K562 (cell line): ENCODE data around the gene CLTB. TPM values are rescaled to one million over a fixed set of nuclear protein-coding genes. Genes with fewer than 3 reads are reported as not detected.

Experiments used
- ATAC-seq: fragments of 200-7000 bp; cut with Tn5 transposase; 3 replicates; pipeline ENCODE4 v1.9.1; 2020; ENCODE audit warnings: moderate library complexity
- BruUV-seq: library from RNA; stranded (reverse); fragments of 400-500 nt; replicated peaks from 2 replicates; lab custom pipeline; 2021; lab: Mats Ljungman, UMichigan
- CTCF ChIA-PET: fragments of 300-600 bp; formaldehyde crosslinking; extraction: SDS; loops from one replicate; lab custom pipeline; 2021; ENCODE audit warnings: low intra/inter-chr PET ratio; lab: Yijun Ruan, JAX
- POLR2A ChIA-PET: fragments of 300-600, 350-650 bp; sonication (Branson Sonifier 250); formaldehyde crosslinking; extraction: SDS; loops from one replicate; lab custom pipeline; 2021; ENCODE audit warnings: antibody characterized with exemption, inconsistent platforms; lab: Yijun Ruan, JAX
- DNase-seq, 4 experiments: peaks; one replicate each; pipeline versions ENCODE4 v3.0.0 to v3.0.0-alpha.2; 2011 to 2018; ENCODE audit warnings: low spot score in 3 of 4, mixed read lengths in 3 of 4; ENCODE audit errors: extremely low read depth in 1 of 4
- FAIRE-seq: peaks from 2 replicates; lab custom pipeline; 2011; peaks lifted over from hg19 to GRCh38; lab: Jason Lieb, UNC
- H2AFZ ChIP-seq: 2 replicates; pipeline ENCODE4 v1.6.0; 2011; ENCODE audit warnings: low read depth, low read length, control low read depth, inconsistent platforms
- H3K27ac ChIP-seq: fragments of 200-600 bp; 3 replicates; pipeline ENCODE4 v1.8.0; 2011; ENCODE audit warnings: low read depth, mild to moderate bottlenecking, control low read depth, inconsistent platforms, low read length, moderate library complexity, mixed read lengths; ENCODE audit errors: extremely low read depth
- H3K27me3 ChIP-seq, 2 experiments: fragments of 300-600 bp in 1 of 2; 2 replicates in 1 of 2; 3 replicates in 1 of 2; pipeline versions ENCODE4 v1.6.0 to v1.8.0; 2011; ENCODE audit warnings: inconsistent platforms in 2 of 2, low read length in 2 of 2, mild to moderate bottlenecking in 1 of 2, mixed read lengths in 1 of 2, moderate library complexity in 1 of 2; ENCODE audit not compliant: control insufficient read depth in 2 of 2, insufficient read depth in 2 of 2
- H3K36me3 ChIP-seq: fragments of 300-600 bp; 3 replicates; pipeline ENCODE4 v1.8.0; 2011; ENCODE audit warnings: mild to moderate bottlenecking, low read length, inconsistent platforms; ENCODE audit not compliant: control insufficient read depth, insufficient read depth
- H3K4me1 ChIP-seq, 2 experiments: fragments of 200-600 bp in 1 of 2; replicated peaks in 1 of 2; 2 replicates in 1 of 2; 3 replicates in 1 of 2; pipeline versions ENCODE4 v1.5.1 to v1.8.0; 2011; ENCODE audit warnings: inconsistent platforms in 2 of 2, low read length in 2 of 2, mild to moderate bottlenecking in 1 of 2, mixed read lengths in 1 of 2, moderate library complexity in 1 of 2; ENCODE audit not compliant: control insufficient read depth in 2 of 2, insufficient read depth in 2 of 2
- H3K4me2 ChIP-seq: 2 replicates; pipeline ENCODE4 v1.6.1; 2011; ENCODE audit warnings: low read length, control low read depth, inconsistent platforms, mixed read lengths; ENCODE audit not compliant: insufficient read depth
- H3K4me3 ChIP-seq: fragments of 200-600 bp; sonication (generic), shearing (Covaris generic); 2 replicates; pipeline ENCODE4 v1.5.1; 2016; ENCODE audit warnings: control low read depth, inconsistent platforms
- H3K79me2 ChIP-seq: fragments of 200-600 bp; 3 replicates; pipeline ENCODE4 v1.8.0; 2011; ENCODE audit warnings: low read length, inconsistent platforms; ENCODE audit not compliant: control insufficient read depth, insufficient read depth
- H3K9ac ChIP-seq, 2 experiments: 2 replicates each; pipeline versions ENCODE4 v1.6.0 to v1.6.1; 2011; ENCODE audit warnings: low read depth in 2 of 2, low read length in 2 of 2, control low read depth in 1 of 2, inconsistent platforms in 1 of 2, mild to moderate bottlenecking in 1 of 2, mixed read lengths in 1 of 2; ENCODE audit not compliant: insufficient read depth in 1 of 2
- H3K9me1 ChIP-seq: one replicate; pipeline ENCODE4 v1.6.0; 2011; ENCODE audit warnings: inconsistent platforms, mild to moderate bottlenecking, low read length, moderate library complexity; ENCODE audit not compliant: control insufficient read depth, insufficient read depth
- H3K9me3 ChIP-seq: replicated peaks from 2 replicates; pipeline ENCODE4 v1.5.1; 2011; ENCODE audit warnings: low read depth, low read length, inconsistent platforms; ENCODE audit not compliant: control insufficient read depth, insufficient read depth
- H4K20me1 ChIP-seq: replicated peaks from 2 replicates; pipeline ENCODE4 v1.6.1; 2011; ENCODE audit warnings: low read length, inconsistent platforms, mixed read lengths; ENCODE audit not compliant: control insufficient read depth, insufficient read depth
- GATA2 ChIP-seq: sonication (generic); formaldehyde crosslinking; IDR thresholded peaks from 2 replicates; pipeline ENCODE4 v1.4.0; 2020; ENCODE audit warnings: mild to moderate bottlenecking, missing genetic modification reagents
- HMBOX1 ChIP-seq: sonication (generic); IDR thresholded peaks from 2 replicates; pipeline ENCODE4 v1.6.1; 2016
- NFRKB ChIP-seq: fragments of 450-650 bp; IDR thresholded peaks from 2 replicates; pipeline ENCODE4 v1.6.1; 2016; ENCODE audit warnings: low read depth
- ZBTB7A ChIP-seq: IDR thresholded peaks from 2 replicates; pipeline ENCODE4 v1.6.1; 2011; ENCODE audit warnings: low read depth, mild to moderate bottlenecking, low read length, moderate library complexity, borderline replicate concordance; ENCODE audit not compliant: control insufficient read depth
- ZNF174 ChIP-seq: fragments of 250-450 bp; sonication (Bioruptor Pico); IDR thresholded peaks from 2 replicates; pipeline ENCODE4 v1.4.0; 2020; ENCODE audit warnings: mild to moderate bottlenecking
- WGBS: fragments of 100-300 bp; shearing (Covaris generic); methylation state at CpG from one replicate; pipeline ENCODE4 v1.1.6; 2016; ENCODE audit warnings: low coverage, mixed read lengths; ENCODE audit not compliant: insufficient coverage; ENCODE audit errors: missing lambda C conversion rate; 5-methylcytosine and 5-hydroxymethylcytosine counted together
- in situ Hi-C: fragments of 300-500 bp; cut with MboI; formaldehyde crosslinking; loops from 4 replicates; pipeline ENCODE4 v1.15.0; 2018; ENCODE audit warnings: inconsistent platforms, mixed read lengths
- intact Hi-C: fragments of 100-400 bp; cut with micrococcal nuclease; formaldehyde crosslinking; loops from 2 replicates; pipeline ENCODE4 v1.14.2; 2022
- polyA plus RNA-seq, 8 experiments: library from polyadenylated mRNA; depleted of rRNA in 4 of 8; stranded (reverse) in 5 of 8; unstranded in 3 of 8; fragments of >200 nt; fragmentation: Nextera tagmentation in 2 of 8; fragmentation: Illumina TruSeq in 1 of 8; extraction: Ambion mirVana in 2 of 8; extraction: Trizol in 1 of 8; gene quantifications; 2 replicates each; pipeline versions ENCODE4 v1.2.1 to v1.2.3, GENCODE V29; 2011 to 2014; ENCODE audit warnings: inconsistent platforms in 1 of 8, missing spikeins in 1 of 8
- total RNA-seq, 7 experiments: library from RNA; depleted of rRNA in 6 of 7; stranded (reverse); fragments of >200 nt in 6 of 7; fragmentation: Illumina TruSeq in 2 of 7; extraction: Trizol in 2 of 7; gene quantifications; 2 replicates each; pipeline versions ENCODE4 v1.2.1 to v1.2.3, GENCODE V29; 2011 to 2021; ENCODE audit warnings: low replicate concordance in 1 of 7
- TF ChIP-seq, protein P1 (sequence below): sonication (generic); formaldehyde crosslinking; IDR thresholded peaks from 2 replicates; pipeline ENCODE4 v1.8.1; 2022; ENCODE audit warnings: missing genetic modification reagents

CLTB gene
- total and polyA plus RNA-seq, 9 of the 15 experiments (the other 6 are each of a cell fraction or from before 2014, with no cell fraction given), result 1.8 to 117 (median 39.0) TPM

DNA sequence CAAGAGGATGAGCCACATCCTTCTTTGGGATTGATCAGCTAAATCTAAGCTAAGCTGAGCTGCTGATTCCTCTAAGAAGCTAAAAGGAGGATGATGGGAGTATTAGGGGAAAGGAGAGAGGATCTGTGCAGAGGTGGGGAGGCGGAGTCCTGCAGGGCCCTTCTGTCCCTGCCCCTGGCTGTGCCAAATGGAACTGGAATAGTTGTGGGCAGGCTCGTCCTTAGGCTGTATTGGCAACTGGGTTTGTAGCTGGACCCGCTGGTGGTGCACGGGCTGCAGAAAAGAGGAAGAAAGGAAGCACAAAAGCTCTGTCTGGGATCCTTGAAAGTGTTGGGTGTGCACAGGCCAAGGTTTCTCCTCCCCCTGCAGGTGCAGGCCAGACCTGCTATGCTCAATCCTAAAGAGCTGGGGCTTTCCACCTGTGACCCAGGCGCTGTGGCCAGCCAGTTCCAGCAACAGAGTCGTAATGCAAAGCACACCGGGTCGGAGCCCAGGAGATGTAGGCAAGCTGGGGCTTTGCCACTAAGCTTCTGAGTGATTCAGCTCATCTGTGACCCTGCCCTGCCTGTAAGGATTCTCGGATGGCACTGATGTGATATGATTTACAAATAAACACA lies 9.8 kb downstream of the CLTB start:
- POLR2A ChIA-PET, result interaction anchor here (1.5 to 2.9 kb wide), 3 partner anchors 9 to 13 kb away, joined by 6 to 15 read pairs (median 8); partner anchors contain the start of gene CLTB

More for the DNA sequence above, 9.8 kb downstream of the CLTB start:
- peaks cover 34% of the 10 kb centered on the region; the same call in 2 of the 3 replicates for H3K36me3 ChIP-seq
- FAIRE-seq (no peak), DNase-seq (peak in 2 of 4 experiments; percentile 6), ATAC-seq (no peak)
- H3K9me3 ChIP-seq, result no peaks in the 10 kb centered on the region
- WGBS, result 80% methylated on average over 8 of the region's 9 CpGs
- H3K4me3 ChIP-seq, result no peak overlapping the region
- H4K20me1 ChIP-seq, result 0 out of 2 replicates have a peak, but pooled peaks cover 6% of the 10 kb centered on the region
- TF ChIP-seq NFRKB (no peak), ZNF174 (no peak), HMBOX1 (no peak), ZBTB7A (no peak), GATA2 (CRISPR knock-in tag) (no peak)
- TF ChIP-seq, protein P1, sequence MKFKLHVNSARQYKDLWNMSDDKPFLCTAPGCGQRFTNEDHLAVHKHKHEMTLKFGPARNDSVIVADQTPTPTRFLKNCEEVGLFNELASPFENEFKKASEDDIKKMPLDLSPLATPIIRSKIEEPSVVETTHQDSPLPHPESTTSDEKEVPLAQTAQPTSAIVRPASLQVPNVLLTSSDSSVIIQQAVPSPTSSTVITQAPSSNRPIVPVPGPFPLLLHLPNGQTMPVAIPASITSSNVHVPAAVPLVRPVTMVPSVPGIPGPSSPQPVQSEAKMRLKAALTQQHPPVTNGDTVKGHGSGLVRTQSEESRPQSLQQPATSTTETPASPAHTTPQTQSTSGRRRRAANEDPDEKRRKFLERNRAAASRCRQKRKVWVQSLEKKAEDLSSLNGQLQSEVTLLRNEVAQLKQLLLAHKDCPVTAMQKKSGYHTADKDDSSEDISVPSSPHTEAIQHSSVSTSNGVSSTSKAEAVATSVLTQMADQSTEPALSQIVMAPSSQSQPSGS, result no peak
- TF ChIP-seq, all 486 proteins: peak for 0
- Histone ChIP-seq H3K9ac (no peak overlapping the region), H3K4me1 (peaks cover 0 to 7% of the 10 kb centered on the region in 2 experiments; a peak in 3 of 5 replicates), H3K27me3 (no peaks in the 10 kb centered on the region), H3K79me2 (no peaks in the 10 kb centered on the region), H3K27ac (no peak overlapping the region), H3K4me2 (no peak overlapping the region), H3K9me1 (no peaks in the 10 kb centered on the region), H2AFZ (no peak overlapping the region)
- in situ Hi-C loops, result no loop called here
- intact Hi-C loops, result no loop called here
- BruUV-seq, result no TSS peak
- CTCF ChIA-PET, result no interaction called here
